Neural cell (in vitro differentiated cells): ENCODE data around the gene CIAO1. TPM values are rescaled to one million over a fixed set of nuclear protein-coding genes. Genes with fewer than 3 reads are reported as not detected.

Experiments used
- H2AFZ ChIP-seq: fragments of 200-600, 300-800 bp; sonication (generic), shearing (Covaris generic); 2 replicates; pipeline ENCODE4 v1.6.0; 2014; ENCODE audit warnings: low read depth, mild to moderate bottlenecking, antibody characterized with exemption, low read length, moderate library complexity
- H3F3A ChIP-seq: fragments of 200-600 bp; shearing (Covaris generic); 2 replicates; pipeline ENCODE4 v1.6.1; 2016; ENCODE audit warnings: mild to moderate bottlenecking, moderate library complexity, mixed read lengths, antibody characterized with exemption, low read length; ENCODE audit not compliant: insufficient read depth, poor library complexity, severe bottlenecking
- H3K27ac ChIP-seq: fragments of 200-600, 300-800 bp; sonication (generic), shearing (Covaris generic); 2 replicates; pipeline ENCODE4 v1.5.1; 2014; ENCODE audit warnings: mild to moderate bottlenecking, low read length, moderate library complexity
- H3K27me3 ChIP-seq: fragments of 300-800, 200-600 bp; sonication (generic), shearing (Covaris generic); 2 replicates; pipeline ENCODE4 v1.6.0; 2014; ENCODE audit warnings: mild to moderate bottlenecking, low read depth, low read length, moderate library complexity; ENCODE audit not compliant: insufficient read depth
- H3K36me3 ChIP-seq: fragments of 300-800, 200-600 bp; sonication (generic), shearing (Covaris generic); 2 replicates; pipeline ENCODE4 v1.5.1; 2014; ENCODE audit warnings: mild to moderate bottlenecking, antibody characterized with exemption, low read length, moderate library complexity; ENCODE audit not compliant: insufficient read depth
- H3K4me2 ChIP-seq: fragments of 300-800, 200-600 bp; sonication (generic), shearing (Covaris generic); 2 replicates; pipeline ENCODE4 v1.6.0; 2014; ENCODE audit warnings: mild to moderate bottlenecking, low read length
- H3K4me3 ChIP-seq: fragments of 300-800, 200-600 bp; sonication (generic), shearing (Covaris generic); 2 replicates; pipeline ENCODE4 v1.5.1; 2014; ENCODE audit warnings: mild to moderate bottlenecking, low read length, moderate library complexity
- H3K79me2 ChIP-seq: fragments of 200-600 bp; shearing (Covaris generic); replicated peaks from 2 replicates; pipeline ENCODE4 v1.6.0; 2014; ENCODE audit warnings: mild to moderate bottlenecking, low read length, moderate library complexity; ENCODE audit not compliant: insufficient read depth
- H3K9ac ChIP-seq: fragments of 300-800, 200-600 bp; sonication (generic), shearing (Covaris generic); 2 replicates; pipeline ENCODE4 v1.6.1; 2016; ENCODE audit warnings: mild to moderate bottlenecking, low read length, mixed read lengths
- H3K9me2 ChIP-seq: fragments of 200-600 bp; shearing (Covaris generic); 2 replicates; pipeline ENCODE4 v1.6.1; 2016; ENCODE audit warnings: mild to moderate bottlenecking, low read length, mixed read lengths; ENCODE audit not compliant: insufficient read depth
- H3K9me3 ChIP-seq: fragments of 200-600, 300-800 bp; sonication (generic), shearing (Covaris generic); 2 replicates; pipeline ENCODE4 v1.6.1; 2016; ENCODE audit warnings: mild to moderate bottlenecking, mixed run types, low read length, moderate library complexity, mixed read lengths
- H4K20me1 ChIP-seq: fragments of 200-600 bp; shearing (Covaris generic); 2 replicates; pipeline ENCODE4 v1.6.1; 2016; ENCODE audit warnings: mild to moderate bottlenecking, mixed run types; ENCODE audit not compliant: insufficient read depth
- CTCF ChIP-seq: fragments of 450-650 bp; IDR thresholded peaks from 2 replicates; pipeline ENCODE4 v1.5.1; 2014; ENCODE audit warnings: antibody characterized with exemption, mild to moderate bottlenecking, moderate library complexity; ENCODE audit not compliant: poor library complexity, severe bottlenecking
- EP300 ChIP-seq: fragments of 450-650 bp; conservative IDR thresholded peaks from 2 replicates; pipeline ENCODE4 v1.6.1; 2014; ENCODE audit warnings: antibody characterized with exemption, mild to moderate bottlenecking, moderate library complexity; ENCODE audit not compliant: poor library complexity, severe bottlenecking
- EZH2 ChIP-seq: fragments of 200-600, 300-800 bp; shearing (Covaris generic), sonication (generic); IDR thresholded peaks from 2 replicates; pipeline ENCODE4 v1.6.1; 2014; ENCODE audit warnings: antibody characterized with exemption, low read length, borderline replicate concordance, mild to moderate bottlenecking; ENCODE audit not compliant: insufficient read depth, poor library complexity, severe bottlenecking
- MXI1 ChIP-seq: fragments of 450-650 bp; conservative IDR thresholded peaks from 2 replicates; pipeline ENCODE4 v1.6.1; 2014; ENCODE audit warnings: antibody characterized with exemption, mild to moderate bottlenecking; ENCODE audit not compliant: poor library complexity, severe bottlenecking
- POLR2AphosphoS5 ChIP-seq: IDR thresholded peaks from 2 replicates; pipeline ENCODE4 v1.6.1; 2012
- RAD21 ChIP-seq: fragments of 450-650 bp; conservative IDR thresholded peaks from 2 replicates; pipeline ENCODE4 v1.6.1; 2014; ENCODE audit warnings: antibody characterized with exemption, mild to moderate bottlenecking, moderate library complexity
- REST ChIP-seq: IDR thresholded peaks from 2 replicates; pipeline ENCODE4 v1.6.1; 2012; ENCODE audit warnings: borderline replicate concordance
- SMC3 ChIP-seq: fragments of 450-650 bp; conservative IDR thresholded peaks from 2 replicates; pipeline ENCODE4 v1.6.1; 2014; ENCODE audit warnings: antibody characterized with exemption, mild to moderate bottlenecking, moderate library complexity; ENCODE audit not compliant: poor library complexity
- TAF1 ChIP-seq: IDR thresholded peaks from 2 replicates; pipeline ENCODE4 v1.6.1; 2012; ENCODE audit warnings: low read depth
- polyA plus RNA-seq: library from polyadenylated mRNA; depleted of rRNA; stranded (reverse); fragments of >200 nt; gene quantifications from 2 replicates; pipeline ENCODE4 v1.2.3, GENCODE V29; 2014

The CIAO1 gene
- polyA plus RNA-seq, 1 donor from 2014 or later: 182 TPM

GRCh38 chr2:96231316-96231715 lies 34.7 kb upstream of the CIAO1 start:
- no peak overlapping the region for H2AFZ ChIP-seq
- H3K27ac ChIP-seq: no peak overlapping the region
- no peaks in the 10 kb centered on the region for H3F3A ChIP-seq
- no peak overlapping the region for H3K4me3 ChIP-seq
- H3K4me2 ChIP-seq: no peak overlapping the region
- H3K9me2 ChIP-seq: no peaks in the 10 kb centered on the region
- H3K9me3 ChIP-seq: no peaks in the 10 kb centered on the region
- H4K20me1 ChIP-seq: no peaks in the 10 kb centered on the region
- TF ChIP-seq TAF1: no peak
- TF ChIP-seq EZH2: no peak
- TF ChIP-seq EP300: no peak
- no peak for TF ChIP-seq CTCF
- TF ChIP-seq REST: no peak
- TF ChIP-seq POLR2AphosphoS5: no peak
- no peak for TF ChIP-seq SMC3
- no peak for TF ChIP-seq RAD21
- TF ChIP-seq MXI1: no peak
- H3K9ac ChIP-seq: no peak overlapping the region
- no peaks in the 10 kb centered on the region for H3K36me3 ChIP-seq
- no peaks in the 10 kb centered on the region for H3K79me2 ChIP-seq
- H3K27me3 ChIP-seq: no peaks in the 10 kb centered on the region

- H3K36me3 ChIP-seq: no peaks in the 10 kb centered on the region
- no peak overlapping the region for H2AFZ ChIP-seq
- no peaks in the 10 kb centered on the region for H3K27me3 ChIP-seq
- H4K20me1 ChIP-seq: no peaks in the 10 kb centered on the region
- H3K4me3 ChIP-seq: no peak overlapping the region
- H3K9ac ChIP-seq: no peak overlapping the region
- no peak overlapping the region for H3K4me2 ChIP-seq
- no peaks in the 10 kb centered on the region for H3K9me3 ChIP-seq
- H3K27ac ChIP-seq: no peak overlapping the region
- TF ChIP-seq SMC3 (no peak), TAF1 (no peak), EZH2 (no peak), REST (no peak), EP300 (no peak), CTCF (no peak)
- H3K9me2 ChIP-seq: no peaks in the 10 kb centered on the region
- H3F3A ChIP-seq: no peaks in the 10 kb centered on the region
- no peaks in the 10 kb centered on the region for H3K79me2 ChIP-seq
These were observed 32.6 kb upstream of the CIAO1 start for GRCh38 chr2:96233436-96233835.
